Measurements from ENCODE around the gene KMT5C. TPM values are rescaled to one million over a fixed set of nuclear protein-coding genes. Genes with fewer than 3 reads are reported as not detected.

The KMT5C gene
- total RNA-seq, 4 donors from 2014 or later: 17.3 to 61.8 (median 39.1) TPM

DNA sequence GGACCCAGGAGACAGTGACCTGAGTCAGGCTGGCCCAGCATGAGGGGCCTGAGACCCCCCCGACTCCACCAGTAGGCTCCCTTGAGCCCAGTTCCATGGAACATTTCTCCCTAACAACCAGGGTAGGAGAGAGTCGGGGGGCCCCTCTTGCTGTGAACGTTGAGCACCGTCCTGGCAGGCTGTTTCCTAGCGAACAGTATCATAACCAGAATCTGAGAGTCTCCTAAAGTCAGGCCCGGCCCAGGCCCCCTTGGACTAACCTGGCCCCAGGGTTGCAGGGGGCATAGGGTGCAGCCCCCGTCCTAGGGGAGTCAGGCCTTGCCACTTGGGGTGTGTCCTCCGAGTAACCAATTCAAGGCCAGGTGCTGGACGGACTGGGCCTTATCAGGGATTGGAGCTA lies 28.3 kb upstream of the KMT5C start:
- Histone ChIP-seq H3K36me3 (no peaks in the 10 kb centered on the region), H3K4me1 (no peaks in the 10 kb centered on the region), H3K9me3 (no peaks in the 10 kb centered on the region), H3K27ac (no peak overlapping the region), H3K27me3 (no peaks in the 10 kb centered on the region), H3K4me3 (no peak overlapping the region)
- no peak for TF ChIP-seq POLR2A (IDR thresholded peaks at IDR 0.05)
- TF ChIP-seq CTCF (IDR thresholded peaks at IDR 0.05): no peak
- no peak for TF ChIP-seq POLR2AphosphoS5 (IDR thresholded peaks at IDR 0.05)
- no peak for TF ChIP-seq EP300 (IDR thresholded peaks at IDR 0.05)
- 88% methylated on average over 3 of the region's 9 CpGs for WGBS
- DNase-seq (ENCODE audit: low spot score in 2 of 2): no peak

DNA sequence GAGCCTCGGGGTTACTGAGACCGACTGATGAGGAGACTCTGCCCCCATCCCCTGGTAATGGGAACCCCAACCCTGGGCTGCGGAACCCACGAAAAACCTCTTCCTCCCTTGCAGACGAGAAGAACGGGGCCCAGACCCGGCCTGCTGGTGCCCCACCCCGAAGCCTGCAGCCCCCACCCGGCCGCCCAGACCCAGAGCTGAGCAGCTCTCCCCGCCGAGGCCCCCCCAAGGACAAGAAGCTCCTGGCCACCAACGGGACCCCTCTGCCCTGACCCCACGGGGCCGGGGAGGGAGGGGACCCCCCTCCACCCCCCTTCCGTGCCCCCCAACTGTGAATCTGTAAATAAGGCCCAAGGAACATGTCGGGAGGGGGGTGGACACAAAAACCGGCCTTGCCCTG lies 27.9 kb upstream of the KMT5C start:
- DNase-seq (ENCODE audit: low spot score in 2 of 2): no peak
- Histone ChIP-seq H3K27ac (no peak overlapping the region), H3K4me3 (no peak overlapping the region), H3K9me3 (no peaks in the 10 kb centered on the region), H3K4me1 (no peaks in the 10 kb centered on the region), H3K27me3 (no peaks in the 10 kb centered on the region), H3K36me3 (no peaks in the 10 kb centered on the region)
- TF ChIP-seq POLR2AphosphoS5 (IDR thresholded peaks at IDR 0.05): no peak
- no peak for TF ChIP-seq CTCF (IDR thresholded peaks at IDR 0.05)
- no peak for TF ChIP-seq POLR2A (IDR thresholded peaks at IDR 0.05)
- no peak for TF ChIP-seq EP300 (IDR thresholded peaks at IDR 0.05)
- WGBS: 82% methylated on average over 9 of the region's 18 CpGs

- H3K36me3 ChIP-seq: no peaks in the 10 kb centered on the region
These were observed 26.8 kb upstream of the KMT5C start for GRCh38 chr19:55312621-55313512.

GRCh38 chr19:55314396-55314795 lies 25.3 kb upstream of the KMT5C start:
- no peak overlapping the region for H3K4me3 ChIP-seq
- no peaks in the 10 kb centered on the region for H3K36me3 ChIP-seq
- no peaks in the 10 kb centered on the region for H3K27me3 ChIP-seq
- no peak for TF ChIP-seq POLR2A (IDR thresholded peaks at IDR 0.05)
- no peak for TF ChIP-seq CTCF (IDR thresholded peaks at IDR 0.05)
- no peak for TF ChIP-seq EP300 (IDR thresholded peaks at IDR 0.05)
- no peak for TF ChIP-seq POLR2AphosphoS5 (IDR thresholded peaks at IDR 0.05)
- no peak overlapping the region for H3K27ac ChIP-seq
- WGBS: 88% methylated on average over 5 of the region's 8 CpGs
- H3K4me1 ChIP-seq: no peaks in the 10 kb centered on the region
- DNase-seq (ENCODE audit: low spot score in 2 of 2): no peak
- H3K9me3 ChIP-seq: no peaks in the 10 kb centered on the region

More at GRCh38 chr19:55312621-55313512, 26.8 kb upstream of the KMT5C start:
- Histone ChIP-seq H3K27me3 (no peaks in the 10 kb centered on the region), H3K27ac (no peak overlapping the region), H3K4me1 (no peaks in the 10 kb centered on the region), H3K9me3 (no peaks in the 10 kb centered on the region), H3K4me3 (no peak overlapping the region)
- DNase-seq (ENCODE audit: low spot score in 2 of 2): no peak
- no peak for TF ChIP-seq CTCF (IDR thresholded peaks at IDR 0.05)
- no peak for TF ChIP-seq POLR2AphosphoS5 (IDR thresholded peaks at IDR 0.05)
- TF ChIP-seq EP300 (IDR thresholded peaks at IDR 0.05): no peak
- TF ChIP-seq POLR2A (IDR thresholded peaks at IDR 0.05): no peak
- WGBS: 90% methylated on average over 42 of the region's 47 CpGs

GRCh38 chr19:55315956-55316525 lies 23.6 kb upstream of the KMT5C start:
- no peak for DNase-seq (ENCODE audit: low spot score in 2 of 2)

More at GRCh38 chr19:55315956-55316525, 23.6 kb upstream of the KMT5C start:
- Histone ChIP-seq H3K4me3 (no peak overlapping the region), H3K27me3 (peaks cover 12% of the 10 kb centered on the region), H3K9me3 (no peaks in the 10 kb centered on the region), H3K27ac (no peak overlapping the region), H3K4me1 (no peaks in the 10 kb centered on the region), H3K36me3 (no peaks in the 10 kb centered on the region)
- WGBS: 65% methylated on average over 13 of the region's 13 CpGs
- TF ChIP-seq CTCF (IDR thresholded peaks at IDR 0.05): no peak
- no peak for TF ChIP-seq POLR2A (IDR thresholded peaks at IDR 0.05)
- TF ChIP-seq EP300 (IDR thresholded peaks at IDR 0.05): no peak
- no peak for TF ChIP-seq POLR2AphosphoS5 (IDR thresholded peaks at IDR 0.05)

Measured in suprapubic skin (tissue), 4 donors.